Measurements from ENCODE around the gene FAM53A.

FAM53A gene, protein sequence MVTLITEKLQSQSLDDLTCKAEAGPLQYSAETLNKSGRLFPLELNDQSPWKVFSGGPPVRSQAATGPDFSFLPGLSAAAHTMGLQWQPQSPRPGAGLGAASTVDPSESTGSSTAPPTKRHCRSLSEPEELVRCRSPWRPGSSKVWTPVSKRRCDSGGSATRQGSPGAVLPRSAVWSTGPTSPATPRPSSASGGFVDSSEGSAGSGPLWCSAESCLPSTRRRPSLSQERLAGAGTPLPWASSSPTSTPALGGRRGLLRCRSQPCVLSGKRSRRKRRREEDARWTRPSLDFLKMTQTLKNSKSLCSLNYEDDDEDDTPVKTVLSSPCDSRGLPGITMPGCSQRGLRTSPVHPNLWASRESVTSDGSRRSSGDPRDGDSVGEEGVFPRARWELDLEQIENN

DNA sequence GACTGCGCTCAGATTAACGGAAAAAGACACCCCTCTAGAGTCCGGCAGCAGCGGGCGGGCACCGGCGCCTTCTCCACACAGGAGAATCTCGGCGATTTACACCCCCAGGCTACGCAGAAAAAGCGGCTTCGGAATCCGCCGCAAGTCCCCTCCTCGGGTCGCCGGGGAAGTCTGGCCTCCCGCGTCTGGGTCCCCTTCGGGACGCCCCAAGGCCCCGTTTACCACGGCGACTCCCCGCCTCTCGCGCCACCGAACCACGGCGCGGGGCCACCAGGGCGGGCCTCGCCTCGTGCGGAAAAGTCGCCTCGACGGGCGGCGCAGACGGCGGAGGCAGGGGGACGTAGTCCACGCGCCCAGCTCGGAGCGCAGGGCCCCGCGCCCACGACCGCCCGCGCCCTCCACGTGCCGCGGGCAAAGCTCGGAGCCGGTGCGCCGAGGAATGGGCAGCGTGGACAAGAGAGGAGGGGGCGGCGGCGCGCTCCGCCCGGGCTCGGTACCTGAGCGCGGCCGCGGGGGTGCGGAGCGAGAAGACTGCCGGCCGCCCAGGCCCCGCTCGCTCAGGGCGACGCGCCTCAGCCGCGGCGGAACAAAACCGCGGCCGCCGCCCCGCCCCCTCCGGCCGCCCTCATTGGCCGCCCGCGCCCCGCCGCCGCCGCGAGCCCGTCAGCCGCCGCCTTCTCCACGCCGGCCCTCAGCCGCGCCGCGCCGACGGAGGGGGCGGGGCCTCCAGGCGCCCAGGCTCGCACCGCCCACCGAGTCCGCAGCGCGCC is at the start of gene FAM53A:
TSS of gene FAM53A (minus strand) at position 578 of the 770 bp plus-strand sequence. CDS start 15,572 bp downstream, outside the sequence.
- peak; percentile 50 to 86 for DNase-seq

DNA sequence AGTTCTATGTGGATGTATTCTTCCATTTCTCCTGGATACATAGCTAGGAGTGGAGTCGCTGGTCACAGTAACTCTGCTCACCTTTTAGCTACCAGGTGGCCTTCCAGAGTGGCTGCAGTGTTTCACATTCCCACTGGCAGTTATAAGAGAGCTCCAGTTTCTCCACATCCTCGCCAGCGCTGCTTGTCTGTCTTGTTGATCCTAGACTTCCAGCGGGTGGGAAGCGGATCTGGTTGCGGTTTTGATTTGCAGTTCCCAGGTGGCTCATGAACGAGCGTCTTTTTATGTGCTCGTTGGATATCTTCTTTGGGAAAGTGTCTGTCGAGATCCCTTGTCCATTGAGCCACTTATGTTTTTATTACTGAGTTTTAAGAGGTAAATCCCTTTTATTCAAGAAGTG is 48.8 kb upstream of the FAM53A start:
- DNase-seq, result no peak

DNA sequence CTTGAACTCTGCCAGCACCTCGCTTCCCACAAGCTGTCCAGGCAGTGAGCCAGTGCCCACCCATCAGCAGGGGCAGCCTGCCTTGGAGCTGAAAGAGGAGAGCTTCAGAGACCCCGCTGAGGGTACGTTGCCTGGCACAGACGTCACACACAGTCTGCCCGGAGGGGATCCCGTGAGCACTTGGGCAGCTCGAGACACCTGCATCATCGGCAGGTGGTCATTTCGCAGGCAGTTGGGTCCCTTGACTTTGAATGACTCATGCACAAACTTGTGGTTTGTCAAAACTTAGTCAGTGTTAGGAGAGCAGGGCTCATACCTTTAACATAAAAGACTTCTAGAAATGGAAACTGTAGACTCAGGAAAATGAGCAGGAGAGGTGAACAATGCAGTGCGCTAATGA is 47.1 kb upstream of the FAM53A start:
- no peak for DNase-seq

DNA sequence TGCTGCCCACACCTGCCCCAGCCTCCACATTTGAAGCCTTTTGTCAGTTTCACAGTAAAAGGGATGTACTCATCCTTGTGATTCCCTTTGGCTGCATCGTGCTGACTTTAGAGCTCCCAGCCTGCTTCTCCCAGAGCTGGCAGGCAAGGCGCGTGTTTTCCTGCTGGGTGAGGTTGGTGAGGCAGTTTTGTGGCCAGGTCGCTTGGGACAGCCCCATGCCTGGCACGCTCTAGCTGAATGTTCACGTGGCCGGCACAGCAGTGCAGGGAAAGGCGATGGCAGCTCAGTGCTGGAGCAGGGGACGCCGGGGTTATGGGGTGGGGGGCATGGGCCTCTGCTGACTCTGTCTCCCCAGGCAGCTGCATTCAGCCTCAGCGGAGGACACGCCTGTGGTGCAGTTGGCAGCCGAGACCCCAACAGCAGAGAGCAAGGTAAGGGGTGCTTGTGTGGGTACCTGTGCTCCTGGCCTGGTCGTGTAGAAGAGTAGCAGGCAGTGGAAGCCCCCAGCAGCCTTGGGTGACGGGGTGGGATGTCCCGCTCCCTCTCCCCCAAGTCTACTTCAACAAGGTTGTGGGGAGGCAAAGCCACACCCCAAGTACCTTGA is 46.5 kb upstream of the FAM53A start:
- no peak for DNase-seq

DNA sequence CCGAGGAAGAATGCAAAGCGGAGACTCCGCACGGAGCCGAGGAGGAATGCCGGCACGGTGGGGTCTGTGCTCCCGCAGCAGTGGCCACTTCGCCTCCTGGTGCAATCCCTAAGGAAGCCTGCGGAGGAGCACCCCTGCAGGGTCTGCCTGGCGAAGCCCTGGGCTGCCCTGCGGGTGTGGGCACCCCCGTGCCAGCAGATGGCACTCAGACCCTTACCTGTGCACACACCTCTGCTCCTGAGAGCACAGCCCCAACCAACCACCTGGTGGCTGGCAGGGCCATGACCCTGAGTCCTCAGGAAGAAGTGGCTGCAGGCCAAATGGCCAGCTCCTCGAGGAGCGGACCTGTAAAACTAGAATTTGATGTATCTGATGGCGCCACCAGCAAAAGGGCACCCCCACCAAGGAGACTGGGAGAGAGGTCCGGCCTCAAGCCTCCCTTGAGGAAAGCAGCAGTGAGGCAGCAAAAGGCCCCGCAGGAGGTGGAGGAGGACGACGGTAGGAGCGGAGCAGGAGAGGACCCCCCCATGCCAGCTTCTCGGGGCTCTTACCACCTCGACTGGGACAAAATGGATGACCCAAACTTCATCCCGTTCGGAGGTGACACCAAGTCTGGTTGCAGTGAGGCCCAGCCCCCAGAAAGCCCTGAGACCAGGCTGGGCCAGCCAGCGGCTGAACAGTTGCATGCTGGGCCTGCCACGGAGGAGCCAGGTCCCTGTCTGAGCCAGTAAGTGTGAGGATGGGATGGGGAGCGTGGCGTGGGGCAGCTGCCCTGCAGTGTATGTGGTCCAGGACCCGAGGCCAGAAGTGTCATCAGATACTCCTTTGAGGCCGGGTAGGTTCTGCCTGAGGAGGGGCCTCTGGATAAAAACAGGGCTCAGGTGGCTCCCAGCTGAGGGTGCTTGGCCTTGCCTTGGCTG is 44.2 kb upstream of the FAM53A start:
- no peak for DNase-seq

DNA sequence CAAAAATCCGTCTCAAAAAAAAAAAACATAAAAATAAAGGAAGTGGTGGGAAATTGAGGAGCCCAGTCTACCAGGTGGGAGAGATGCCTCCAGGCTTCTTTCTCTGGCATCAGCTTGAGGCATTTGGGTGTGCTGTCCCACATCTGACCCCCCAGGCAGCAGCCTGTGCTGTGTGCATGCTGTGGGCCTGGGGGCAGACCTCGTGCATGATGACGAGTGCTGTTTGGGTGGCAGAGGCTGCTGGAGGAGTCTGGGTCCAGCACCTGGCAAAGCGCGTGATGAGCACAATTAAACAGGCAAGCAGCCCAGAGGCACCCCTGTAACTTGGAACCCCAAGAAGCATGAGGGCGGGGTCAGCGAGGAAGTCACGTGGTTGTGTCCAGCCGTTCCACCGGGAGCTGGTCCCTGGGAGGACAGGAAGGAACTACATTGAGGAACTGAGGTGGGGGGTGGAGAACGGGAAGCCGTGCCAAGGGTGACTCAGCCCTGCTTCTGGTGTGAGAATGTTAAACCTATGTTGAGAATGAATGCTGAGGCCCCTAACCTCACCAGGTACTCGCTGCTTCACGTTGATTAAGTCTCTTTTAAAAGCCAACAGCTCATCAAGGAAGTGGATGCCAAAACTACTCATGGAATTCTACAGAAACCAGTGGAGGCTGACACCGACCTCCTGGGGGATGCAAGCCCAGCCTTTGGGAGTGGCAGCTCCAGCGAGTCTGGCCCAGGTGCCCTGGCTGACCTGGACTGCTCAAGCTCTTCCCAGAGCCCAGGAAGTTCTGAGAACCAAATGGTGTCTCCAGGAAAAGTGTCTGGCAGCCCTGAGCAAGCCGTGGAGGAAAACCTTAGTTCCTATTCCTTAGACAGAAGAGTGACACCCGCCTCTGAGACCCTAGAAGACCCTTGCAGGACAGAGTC is 43.3 kb upstream of the FAM53A start:
- peak in 1 of 2 donors; percentile 11 for DNase-seq

DNA sequence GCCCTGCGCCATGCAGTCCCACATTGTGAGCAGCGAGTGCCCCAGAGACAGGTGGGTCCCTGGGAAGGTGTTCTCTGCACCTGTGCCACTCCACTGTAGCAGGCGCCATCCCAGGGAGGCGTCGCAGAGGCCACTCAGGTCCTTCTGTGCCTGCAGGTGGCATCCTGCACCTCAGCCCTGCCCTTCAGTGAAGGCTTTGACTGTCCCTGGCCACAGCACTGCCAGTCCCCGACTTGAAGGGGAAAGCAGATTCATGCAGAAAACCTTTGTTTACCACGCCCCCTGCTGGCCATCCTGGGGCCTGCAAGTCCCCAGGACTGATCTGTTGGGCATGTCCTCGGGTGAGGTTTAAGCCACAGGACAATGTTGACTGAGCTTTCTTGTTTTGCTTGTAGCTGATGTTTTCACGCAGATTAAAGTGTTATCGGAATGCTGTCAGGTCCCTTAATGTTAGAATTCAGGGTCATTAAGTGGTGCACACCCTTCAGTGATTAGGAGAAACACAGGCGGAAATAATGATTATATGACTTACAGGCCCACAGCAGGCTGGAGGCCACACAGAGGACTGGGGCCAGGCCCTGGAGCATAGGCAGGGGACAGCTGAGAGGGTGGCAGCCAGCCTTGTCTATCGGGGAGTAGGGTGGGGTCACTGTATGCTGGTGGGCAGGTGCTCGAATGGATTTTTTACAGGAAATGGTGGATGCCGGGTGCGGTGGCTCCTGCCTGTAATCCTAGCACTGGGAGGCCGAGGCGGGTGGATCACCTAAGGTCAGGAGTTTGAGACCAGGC is 42.2 kb upstream of the FAM53A start:
- DNase-seq, result peak; percentile 81 to 86

DNA sequence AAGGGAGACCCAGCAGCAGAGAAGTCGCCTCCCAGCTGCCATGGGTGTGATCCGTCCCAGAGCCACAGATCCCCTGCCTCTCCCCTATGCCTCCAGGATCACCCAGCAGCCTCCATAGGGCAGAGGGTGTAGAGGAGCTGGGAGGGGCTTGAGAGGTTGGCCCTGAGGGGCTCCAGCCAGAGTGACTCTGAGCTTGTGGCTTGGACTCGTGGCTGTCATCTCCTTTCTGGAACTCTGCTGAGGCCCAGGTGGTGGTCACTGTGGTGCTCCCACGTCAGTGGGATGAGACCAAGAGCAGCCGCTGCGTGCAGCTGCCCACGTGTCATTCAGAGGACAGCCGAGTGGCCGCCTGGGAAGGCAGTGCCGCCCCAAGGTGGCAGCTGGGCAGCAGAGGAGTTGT is 41.4 kb upstream of the FAM53A start:
- DNase-seq, result no peak

DNA sequence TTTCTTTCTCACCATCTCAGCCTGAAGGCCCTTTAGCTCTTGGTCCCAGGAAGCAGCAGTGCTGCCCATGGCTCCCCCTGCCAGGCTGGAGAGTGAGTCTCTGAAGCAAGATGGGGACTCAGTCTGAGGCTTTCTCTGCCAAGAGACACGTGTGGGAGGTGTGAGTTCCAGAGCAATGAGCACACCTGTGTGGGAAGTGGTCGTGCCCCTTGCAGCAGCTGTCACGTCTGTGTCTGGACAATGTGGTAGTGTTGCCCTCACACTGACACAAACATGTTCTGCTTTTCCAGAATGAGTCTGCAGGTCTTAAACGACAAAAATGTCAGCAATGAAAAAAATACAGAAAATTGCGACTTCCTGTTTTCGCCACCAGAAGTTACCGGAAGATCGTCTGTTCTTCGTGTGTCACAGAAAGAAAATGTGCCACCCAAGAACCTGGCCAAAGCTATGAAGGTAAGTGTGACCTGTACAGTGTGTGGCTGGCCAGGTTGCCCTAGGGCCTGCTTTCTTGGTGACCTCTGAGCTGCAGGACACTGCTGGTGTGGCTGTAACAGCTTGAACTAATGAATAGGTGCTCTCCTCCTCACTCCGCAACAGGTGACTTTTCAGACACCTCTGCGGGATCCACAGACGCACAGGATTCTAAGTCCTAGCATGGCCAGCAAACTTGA is 39.2 kb upstream of the FAM53A start:
- no peak for DNase-seq

DNA sequence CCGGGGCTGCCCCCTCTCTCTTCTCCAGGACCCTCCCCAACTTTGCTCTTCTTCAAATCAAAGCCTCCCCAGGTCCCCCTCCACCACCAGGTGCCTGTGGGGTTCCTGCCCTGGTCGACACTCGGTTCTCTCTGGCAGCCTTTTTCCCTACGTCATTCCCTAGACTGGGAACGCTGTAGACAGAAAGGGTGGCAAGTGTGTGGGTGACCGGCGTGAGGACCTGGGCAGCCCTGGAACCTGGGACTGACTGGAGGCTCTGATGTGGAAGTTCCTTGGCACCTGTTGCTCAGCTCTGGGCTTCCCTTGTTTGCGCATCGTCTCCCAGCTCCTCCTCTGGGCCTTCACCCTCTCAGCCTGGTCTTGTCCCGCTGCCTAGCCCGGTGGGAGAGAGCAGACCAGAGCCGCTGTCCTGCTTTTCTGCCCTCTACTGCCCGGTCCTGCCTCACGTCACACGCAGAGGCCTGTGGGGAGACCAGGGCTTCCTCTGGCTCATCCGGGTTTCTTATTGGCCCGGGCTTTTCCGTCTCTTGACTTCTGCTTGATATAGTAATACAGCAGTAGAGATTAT is 38.5 kb upstream of the FAM53A start:
- DNase-seq, result no peak

DNA sequence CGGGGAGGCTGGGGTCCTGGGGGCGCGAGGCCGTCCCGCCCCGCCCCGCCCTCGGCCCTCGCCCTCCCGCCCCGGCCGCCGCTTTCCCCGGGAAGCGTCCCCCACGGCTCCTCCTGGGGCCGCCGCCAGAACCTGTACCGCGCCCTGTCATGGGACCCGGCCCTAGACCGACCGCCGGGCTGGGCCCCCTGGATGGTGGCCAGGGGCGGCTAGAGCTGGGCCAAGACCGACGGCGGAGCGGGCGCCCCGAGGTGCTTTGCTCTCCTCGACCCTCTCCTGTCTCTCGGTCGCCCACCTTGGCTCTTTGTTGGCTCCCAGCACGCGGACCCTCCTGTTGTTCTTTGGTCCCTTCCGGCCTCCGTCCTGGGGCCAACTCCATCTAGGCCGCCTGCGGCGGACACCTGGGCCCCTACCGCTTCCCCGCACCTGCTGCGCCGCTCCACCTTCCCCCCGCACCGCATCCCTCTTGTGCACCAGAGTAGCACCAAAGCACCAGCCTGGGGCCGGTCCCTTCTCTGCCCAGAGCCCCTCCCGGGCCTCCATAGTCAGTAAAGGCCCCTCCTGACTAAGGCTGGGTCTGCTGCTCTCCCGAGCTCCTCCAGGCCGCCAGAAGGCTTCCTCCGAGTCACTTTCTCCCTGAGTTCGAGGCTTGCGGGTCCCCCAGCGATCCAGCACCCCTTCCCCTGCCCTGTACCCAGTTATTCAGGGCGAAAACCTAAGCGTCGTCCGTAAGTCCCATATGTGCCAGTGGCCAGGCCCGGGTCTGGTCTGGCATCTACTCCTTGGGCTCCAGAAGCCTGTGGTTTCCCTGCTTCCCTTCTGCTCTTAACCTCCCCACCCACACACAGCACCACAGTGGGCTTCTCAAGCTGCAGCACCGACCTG is 37.8 kb upstream of the FAM53A start:
- no peak for DNase-seq

DNA sequence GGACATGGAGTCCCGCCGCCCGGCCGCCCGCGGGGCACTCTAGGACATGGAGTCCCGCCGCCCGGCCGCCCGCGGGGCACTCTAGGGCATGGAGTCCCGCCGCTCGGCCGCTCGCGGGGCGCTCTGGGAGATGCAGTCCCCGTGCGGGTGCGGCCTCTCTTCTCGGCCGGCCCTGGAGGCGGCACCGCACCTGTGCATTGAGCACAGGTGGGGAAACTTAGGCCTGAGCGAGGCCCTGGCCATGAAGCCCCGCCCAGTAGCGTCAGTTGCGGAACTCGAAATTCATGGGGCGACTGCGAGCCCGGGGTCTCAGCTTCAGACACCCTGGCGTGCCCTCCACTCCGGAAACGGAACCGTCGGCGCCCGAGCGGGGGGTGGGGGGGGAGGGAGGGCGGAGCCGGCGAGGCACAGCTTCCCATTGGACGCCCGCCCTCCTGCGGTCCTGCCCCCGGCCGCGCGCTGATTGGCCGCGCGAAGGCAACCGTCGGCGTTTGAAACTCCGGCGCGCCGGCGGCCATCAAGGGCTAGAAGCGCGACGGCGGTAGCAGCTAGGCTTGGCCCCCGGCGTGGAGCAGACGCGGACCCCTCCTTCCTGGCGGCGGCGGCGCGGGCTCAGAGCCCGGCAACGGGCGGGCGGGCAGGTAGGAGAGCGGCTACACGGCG is 37.0 kb upstream of the FAM53A start, which contains the start of the genes TACC3 and TMEM129:
TSS of gene TACC3 (plus strand) at position 519 of the 663 bp plus-strand sequence. CDS start 1,901 bp downstream, outside the sequence.
TSS of gene TMEM129 (minus strand) at position 321 of the 663 bp plus-strand sequence. CDS start 486 bp downstream, outside the sequence.
- peak; percentile 94 for DNase-seq

DNA sequence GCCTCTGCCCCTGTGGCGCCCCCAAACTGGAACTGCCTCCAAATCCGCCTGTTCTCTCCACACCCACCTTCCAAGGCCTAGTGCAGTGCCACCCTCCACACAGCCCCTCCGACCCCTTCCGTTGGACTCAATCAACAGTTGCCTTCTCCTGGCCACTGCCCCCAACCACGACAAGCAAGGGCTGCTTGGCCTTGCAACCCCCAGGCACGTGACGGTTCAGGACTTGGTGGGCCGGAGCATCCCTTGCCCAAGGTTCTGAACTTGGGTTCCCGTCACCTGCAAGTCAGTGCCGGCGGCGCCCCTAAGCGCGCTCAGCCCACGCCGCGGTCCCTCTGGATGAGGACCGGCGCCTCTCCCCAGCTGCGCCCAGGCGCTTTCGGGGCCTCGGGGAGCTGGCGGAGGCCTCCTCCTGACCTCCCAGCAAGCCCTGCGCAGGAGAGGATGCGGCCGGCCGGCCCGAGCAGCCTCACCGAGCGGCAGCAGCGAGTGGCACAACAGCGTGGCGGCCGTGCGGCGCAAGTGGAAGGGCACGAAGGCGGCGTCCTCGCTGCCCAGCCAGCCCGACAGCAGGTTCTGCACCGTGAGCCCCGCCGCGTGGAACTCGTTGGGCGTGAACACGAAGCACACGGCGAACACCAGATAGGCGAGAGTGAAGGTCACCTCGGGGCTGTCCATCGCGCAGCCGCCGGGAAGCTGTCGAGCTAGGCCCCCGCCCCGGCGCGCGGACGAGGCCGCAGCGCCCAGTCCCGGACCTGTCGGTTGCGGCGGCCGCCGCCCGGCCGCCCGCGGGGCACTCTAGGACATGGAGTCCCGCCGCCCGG is 36.3 kb upstream of the FAM53A start:
- DNase-seq, result peak in 1 of 2 donors; percentile 29

DNA sequence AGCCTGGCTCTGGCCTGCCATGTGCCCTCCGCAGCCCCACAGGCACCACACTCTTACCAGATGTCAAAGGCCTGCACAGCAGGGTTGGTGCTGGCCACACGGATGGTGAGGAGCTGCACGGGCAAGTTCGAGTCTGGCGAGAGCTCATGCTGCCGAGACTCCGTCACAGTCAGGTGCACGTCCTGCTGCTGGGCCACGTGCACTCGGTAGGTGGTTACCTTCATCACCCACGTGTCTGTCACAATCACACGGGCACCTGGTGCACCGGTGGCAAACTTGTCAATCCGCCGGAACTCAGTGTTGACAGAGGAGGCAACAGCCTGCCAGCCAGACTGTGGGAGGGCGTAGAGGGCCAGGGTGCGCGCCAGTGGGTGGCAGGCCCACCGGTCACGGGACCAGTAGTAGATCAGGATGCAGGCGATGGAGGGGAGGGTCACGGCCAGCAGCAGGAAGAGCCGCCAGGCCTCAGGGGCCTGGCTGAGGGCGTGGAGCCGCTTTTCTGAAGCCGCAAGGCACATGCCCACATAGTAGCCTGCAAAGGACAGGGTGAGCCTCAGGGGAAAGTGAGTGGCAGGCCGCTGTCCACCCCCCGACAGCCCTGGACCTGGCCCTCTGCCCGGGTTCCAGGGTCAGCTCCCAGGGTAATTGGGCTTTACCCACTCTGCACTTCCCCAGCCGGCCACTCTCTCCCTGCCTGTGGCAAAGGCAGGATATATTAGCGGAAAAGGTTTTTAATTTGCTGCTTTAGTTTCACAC is 34.2 kb upstream of the FAM53A start:
- DNase-seq, result no peak

DNA sequence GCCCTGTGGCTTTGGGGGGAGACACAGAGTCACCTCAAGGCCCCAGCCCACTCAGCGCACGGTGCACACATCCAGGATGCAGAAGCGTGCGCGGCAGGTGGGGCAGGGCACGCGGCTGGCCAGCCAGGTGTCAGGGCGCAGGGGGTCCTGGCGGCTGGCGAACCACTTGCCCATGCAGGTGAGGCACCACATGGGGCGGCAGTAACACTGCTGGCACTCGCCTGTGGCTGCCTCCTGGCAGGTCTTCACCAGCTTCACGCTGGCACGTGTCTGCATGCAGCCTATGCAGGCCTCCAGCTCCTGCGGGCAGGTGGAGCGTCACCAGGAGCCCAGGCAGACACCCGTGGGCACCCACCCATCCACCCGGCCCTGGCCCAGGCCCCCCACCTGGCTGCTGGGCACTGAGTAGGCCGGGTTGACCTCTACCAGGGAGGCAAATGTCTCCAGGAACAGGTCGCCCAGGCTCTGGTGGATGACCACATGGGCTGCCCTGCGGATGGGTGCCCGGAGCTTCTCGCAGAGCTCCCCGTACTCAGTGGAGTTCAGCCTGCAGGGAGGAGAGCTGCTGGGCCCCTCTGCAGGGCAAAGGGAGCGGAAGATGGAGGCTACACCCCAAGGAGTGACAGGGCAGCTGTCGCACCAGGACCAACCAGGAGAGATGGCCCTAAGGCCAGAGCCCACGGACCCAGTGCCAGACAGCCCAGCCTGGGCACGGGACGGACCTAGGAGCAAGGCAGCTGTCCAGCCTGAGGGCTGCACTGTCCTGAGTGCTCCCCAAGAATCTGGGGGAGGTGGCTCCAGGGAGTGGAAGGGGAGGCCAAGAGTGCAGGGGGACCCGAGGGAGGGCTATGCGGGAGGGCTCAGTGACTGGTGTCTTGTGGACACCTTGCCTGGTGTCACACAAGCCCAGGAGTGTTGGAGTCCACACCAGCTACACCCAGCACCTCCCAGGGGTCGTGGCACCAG is 33.3 kb upstream of the FAM53A start:
- DNase-seq, result no peak
